Coronary artery (tissue), 2 donors: ENCODE data around the gene SCTR.

Experiments
- DNase-seq: peaks from one replicate; pipeline ENCODE4 v3.0.0-alpha.2; 2017; ENCODE audit warnings: low spot score
- H3K27ac ChIP-seq, 2 donors: fragments of 200-600 bp; sonication (generic); one replicate each; pipeline ENCODE4 v1.5.1; 2016 to 2019
- H3K4me3 ChIP-seq: fragments of 200-600 bp; sonication (generic); 2 replicates; pipeline ENCODE4 v1.5.1; 2016; ENCODE audit warnings: mild to moderate bottlenecking, moderate library complexity
- TF ChIP-seq, protein P1 (sequence below): fragments of 200-600 bp; sonication (generic); IDR thresholded peaks from one replicate; pipeline ENCODE4 v1.5.1; 2019; ENCODE audit warnings: antibody characterized with exemption

The SCTR gene

DNA sequence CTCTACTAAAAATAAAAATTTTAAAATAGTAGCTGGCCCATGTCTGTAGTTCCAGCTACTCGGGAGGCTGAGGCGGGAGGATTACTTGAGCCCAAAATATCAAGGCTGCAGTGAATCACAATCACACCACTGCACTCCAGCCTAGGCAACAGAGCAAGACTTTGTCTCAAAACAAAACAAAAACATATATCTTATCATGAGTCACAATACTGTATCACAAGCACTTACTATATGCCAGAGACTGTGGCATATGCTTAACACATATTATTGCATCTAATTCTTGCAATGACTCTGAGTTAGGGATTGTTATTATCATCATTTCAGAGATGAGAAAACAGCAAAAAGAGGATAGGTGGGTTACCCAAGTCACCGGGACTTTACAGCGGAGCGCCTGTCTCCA, 122.2 kb downstream of the SCTR start:
- no peak overlapping the region for H3K27ac ChIP-seq
- no peak overlapping the region for H3K4me3 ChIP-seq

DNA sequence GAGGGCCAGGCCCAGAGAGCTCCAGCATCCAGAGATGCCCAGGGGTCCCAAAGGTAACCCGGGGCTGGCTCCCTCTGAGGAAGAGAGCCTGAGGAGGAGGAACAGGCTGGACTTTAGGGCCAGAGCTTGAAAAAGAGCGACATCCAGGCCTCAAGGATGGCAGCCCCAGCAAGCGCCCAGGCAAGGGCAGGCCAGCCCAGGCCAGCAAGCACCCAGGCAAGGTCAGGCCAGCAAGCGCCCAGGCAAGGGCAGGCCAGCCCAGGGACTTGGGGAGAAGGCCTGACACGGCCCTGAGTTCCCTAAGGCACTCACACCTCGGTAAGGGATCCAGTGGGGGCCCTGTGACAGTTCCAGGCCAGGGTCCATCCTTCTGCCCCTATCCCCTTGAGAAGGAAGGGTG, 127.1 kb downstream of the SCTR start:
- DNase-seq: no peak
- TF ChIP-seq, protein P1, sequence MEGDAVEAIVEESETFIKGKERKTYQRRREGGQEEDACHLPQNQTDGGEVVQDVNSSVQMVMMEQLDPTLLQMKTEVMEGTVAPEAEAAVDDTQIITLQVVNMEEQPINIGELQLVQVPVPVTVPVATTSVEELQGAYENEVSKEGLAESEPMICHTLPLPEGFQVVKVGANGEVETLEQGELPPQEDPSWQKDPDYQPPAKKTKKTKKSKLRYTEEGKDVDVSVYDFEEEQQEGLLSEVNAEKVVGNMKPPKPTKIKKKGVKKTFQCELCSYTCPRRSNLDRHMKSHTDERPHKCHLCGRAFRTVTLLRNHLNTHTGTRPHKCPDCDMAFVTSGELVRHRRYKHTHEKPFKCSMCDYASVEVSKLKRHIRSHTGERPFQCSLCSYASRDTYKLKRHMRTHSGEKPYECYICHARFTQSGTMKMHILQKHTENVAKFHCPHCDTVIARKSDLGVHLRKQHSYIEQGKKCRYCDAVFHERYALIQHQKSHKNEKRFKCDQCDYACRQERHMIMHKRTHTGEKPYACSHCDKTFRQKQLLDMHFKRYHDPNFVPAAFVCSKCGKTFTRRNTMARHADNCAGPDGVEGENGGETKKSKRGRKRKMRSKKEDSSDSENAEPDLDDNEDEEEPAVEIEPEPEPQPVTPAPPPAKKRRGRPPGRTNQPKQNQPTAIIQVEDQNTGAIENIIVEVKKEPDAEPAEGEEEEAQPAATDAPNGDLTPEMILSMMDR: no peak

More for the DNA sequence above, 122.2 kb downstream of the SCTR start:
- no peak for DNase-seq
- TF ChIP-seq, protein P1: no peak

DNA sequence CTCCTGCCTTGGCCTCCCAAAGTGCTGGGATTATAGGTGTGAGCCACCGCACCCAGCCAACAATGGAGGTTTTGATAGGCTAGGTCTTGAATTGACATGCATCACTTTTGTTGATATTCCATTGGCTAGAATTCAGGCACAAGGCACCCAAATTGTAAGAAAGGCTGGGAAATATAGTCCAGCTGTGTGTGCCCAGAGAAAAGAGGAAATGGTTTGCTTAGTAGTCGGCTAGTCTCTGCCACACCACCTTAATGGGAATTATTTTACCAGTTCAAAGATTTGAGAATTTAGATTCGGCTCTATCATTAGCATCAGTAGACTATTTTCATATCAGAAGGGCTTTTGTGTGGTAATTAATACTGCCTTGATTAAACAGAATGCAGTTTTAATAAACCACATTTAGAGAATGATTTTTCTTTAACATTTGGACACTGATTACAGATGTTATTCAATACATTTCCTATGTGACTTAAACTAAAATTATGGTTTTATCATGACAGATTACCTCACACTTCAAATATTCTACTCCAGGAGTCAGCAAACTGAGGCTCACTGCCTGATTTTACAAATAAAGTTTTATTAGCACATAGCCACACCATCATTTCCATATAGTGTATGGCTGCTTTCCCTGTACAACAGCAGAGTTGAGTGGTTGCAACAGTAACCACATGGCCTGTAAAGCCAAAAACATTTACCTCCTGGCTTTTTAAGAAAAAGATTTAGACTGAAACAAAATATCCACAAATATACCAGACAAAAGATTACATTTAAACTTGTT, 130.1 kb downstream of the SCTR start:
- no peak for DNase-seq
- no peak overlapping the region for H3K27ac ChIP-seq
- H3K4me3 ChIP-seq: no peak overlapping the region
- TF ChIP-seq, protein P1: no peak

More for the DNA sequence above, 127.1 kb downstream of the SCTR start:
- no peak overlapping the region for H3K27ac ChIP-seq
- no peak overlapping the region for H3K4me3 ChIP-seq
